GM19395 (cell line): Measurements from ENCODE around the gene AFF3.

Source experiments
- ATAC-seq: cut with Tn5 transposase; IDR thresholded peaks from one replicate; pipeline ENCODE4 v1.9.1; 2021; ENCODE audit warnings: mild to moderate bottlenecking, moderate library complexity; ENCODE audit not compliant: unreplicated experiment

AFF3 gene

DNA sequence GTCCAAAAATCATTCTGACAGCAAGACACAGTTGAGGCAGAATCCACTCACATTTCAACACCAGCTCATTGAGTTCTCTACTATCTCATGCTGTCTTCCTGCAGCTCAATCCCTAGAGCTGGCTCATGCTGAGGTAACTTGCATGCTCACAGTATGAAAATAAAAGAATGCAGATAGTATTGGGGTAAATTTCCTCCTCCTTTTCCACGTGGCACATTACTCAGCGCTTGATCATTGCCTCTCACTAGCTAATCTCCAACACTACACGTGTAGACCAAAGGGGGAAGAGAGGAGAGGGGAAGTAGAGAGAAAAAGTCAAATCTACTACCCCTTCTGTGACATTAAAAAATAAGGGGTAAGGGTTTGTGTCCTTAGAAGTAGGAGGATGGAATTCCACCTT, 300.6 kb downstream of the AFF3 start:
- ATAC-seq, result no peak

GRCh38 chr2:99840831-99841230, 301.6 kb downstream of the AFF3 start:
- ATAC-seq, result no peak

- ATAC-seq, result no peak
Measured at GRCh38 chr2:99836690-99837605, 305.4 kb downstream of the AFF3 start.

GRCh38 chr2:99834426-99834825, 308.0 kb downstream of the AFF3 start:
- no peak for ATAC-seq

DNA sequence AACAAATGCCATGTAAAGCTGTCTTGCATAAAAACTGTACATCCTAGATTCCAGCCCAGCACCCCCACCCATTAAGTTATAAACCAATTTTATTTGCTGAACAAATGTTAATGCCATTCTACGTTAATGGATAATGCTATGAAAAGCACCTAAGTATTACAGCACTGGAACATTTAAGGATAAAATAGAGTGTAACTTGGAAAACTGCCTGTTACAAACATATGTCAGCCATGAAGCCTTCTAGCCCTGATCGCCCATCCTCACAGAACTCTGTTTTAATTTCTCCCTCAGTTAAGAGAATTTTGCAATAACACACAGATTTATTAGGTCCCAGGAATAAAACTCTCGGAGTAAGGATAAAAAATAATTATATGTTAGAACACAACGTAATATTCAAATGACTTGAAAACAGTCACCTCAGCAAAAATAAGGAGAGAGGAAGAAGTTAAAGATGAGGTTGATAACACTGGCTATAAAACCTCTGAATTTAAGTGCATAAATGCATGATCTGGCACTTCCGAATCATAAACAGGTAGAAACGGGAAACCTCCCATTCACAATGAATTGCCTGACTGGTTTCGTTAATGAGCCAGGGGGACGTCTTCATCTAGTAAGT, 308.7 kb downstream of the AFF3 start:
- no peak for ATAC-seq

DNA sequence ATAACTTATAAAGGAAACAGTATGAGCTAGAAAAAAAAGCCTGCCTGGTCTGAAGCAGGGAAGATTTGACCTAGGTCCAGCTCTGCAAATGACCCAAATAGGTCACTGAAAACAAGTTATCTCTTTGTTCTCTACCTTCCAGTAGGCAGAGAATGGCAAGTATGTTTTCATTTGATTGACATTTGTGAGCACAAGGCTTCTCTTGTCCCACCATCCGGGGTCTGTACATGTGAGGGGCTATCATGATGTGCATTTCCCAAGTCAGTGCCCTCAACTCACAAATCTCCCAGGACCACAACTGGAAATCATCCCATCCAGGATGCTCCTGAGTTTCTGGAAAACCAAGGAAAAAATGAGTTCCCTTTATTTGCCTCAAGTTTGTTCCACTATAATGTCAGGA, 309.5 kb downstream of the AFF3 start:
- no peak for ATAC-seq

DNA sequence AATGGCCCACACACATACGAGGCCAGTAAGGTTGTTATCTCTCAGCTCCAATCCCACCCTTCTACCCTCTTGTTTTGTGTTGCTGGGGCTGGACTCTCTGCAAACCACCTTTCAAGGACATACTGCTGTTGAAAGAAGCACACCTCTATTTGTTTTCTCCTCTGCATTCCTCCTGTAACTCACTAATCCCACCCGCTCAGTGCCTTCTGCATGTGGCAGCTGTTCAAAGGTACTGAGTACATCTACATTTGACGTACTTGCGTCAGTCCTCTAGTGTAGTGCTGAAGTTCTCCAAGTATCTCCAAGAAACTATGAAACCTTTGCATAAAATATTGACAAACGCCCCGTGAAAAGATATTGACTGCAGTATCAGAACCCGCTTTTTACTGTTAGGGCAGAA, 310.6 kb downstream of the AFF3 start:
- ATAC-seq, result no peak

DNA sequence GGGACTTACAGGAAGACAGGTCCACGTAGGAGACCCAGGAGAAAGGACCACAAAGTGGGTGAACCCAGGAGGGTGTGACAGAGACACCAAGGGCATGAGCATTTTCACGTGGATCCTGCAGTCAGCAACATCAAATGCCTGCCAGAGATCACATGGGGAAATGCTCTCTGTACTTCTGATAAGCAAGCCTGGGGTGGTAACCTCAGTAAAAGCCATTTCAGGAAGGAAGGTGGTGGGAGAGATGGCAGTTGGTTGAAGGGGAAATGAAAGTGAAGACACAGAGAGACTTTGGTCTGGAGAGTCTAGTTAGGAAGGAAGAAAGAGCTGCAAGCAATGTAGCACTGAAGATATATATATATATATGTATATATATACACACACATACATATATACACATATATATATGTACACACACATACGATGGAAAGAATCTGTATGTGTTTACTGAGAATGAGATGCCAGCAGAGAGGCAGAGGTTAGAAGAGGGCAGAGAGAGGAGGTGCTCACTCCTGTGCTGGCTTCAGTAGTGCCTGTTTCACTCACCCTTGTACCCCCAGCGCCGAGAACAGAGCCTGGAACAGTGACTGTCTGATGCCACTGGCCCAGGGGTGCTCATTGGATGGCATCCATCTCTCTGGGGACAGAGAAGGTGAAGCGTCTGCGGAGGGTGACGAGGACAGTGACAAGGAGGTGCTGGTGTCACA, 314.9 kb downstream of the AFF3 start:
- no peak for ATAC-seq

DNA sequence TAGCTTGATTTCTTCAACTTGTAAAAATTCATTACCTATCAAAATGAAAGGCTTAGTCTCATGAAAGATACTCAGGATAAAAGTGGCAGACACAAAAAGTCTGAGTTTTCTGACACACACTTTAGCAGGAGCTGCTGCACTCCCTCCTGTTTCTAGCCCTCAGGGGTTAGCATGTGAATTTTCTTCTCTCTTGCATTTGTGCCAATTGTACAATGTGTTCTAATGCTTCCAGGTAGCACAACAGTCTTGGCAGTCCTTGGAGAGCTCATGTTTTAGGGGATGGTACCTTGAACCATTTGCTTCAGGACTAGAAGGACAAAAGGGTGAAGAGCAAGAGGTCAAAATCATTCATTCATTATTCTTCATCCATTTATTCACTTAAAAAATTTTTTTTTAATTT, 316.8 kb downstream of the AFF3 start:
- no peak for ATAC-seq

- no peak for ATAC-seq
Measured at GRCh38 chr2:99824758-99825157, 317.6 kb downstream of the AFF3 start.

DNA sequence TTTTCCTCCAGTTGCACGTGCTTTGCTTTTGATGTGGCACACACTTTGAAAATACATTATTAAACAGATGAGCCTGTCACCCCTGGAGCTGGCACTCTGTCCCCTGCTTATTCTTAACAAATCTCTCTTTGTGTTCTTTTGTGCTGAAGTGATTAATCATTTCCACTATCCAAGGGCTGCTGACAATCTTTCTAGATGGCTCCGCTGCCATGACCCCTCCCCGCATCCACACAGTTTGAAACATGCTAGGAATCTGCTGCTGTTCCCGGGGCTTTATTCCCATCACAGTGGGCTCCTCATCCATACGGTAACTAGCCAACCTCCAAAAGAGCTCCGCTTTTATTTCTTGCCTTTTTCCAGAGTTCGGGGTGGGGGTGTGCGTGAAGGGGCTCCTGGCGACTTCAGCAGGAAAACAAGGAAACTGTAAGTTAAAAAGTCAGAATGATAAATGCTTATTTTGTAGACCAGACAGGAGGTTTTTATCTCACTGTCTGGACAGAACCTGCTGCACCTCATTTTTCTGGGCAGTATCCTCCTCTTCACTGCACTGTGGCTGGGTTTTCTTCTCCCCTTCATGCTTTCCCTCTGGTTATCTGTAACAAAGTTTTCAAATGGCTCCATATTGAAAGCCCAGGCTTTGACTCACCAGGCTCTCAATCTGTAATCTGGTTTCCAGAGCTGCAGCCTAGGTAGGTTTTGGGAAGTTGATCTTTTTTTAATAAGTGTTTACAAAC, 319.7 kb downstream of the AFF3 start:
- no peak for ATAC-seq

DNA sequence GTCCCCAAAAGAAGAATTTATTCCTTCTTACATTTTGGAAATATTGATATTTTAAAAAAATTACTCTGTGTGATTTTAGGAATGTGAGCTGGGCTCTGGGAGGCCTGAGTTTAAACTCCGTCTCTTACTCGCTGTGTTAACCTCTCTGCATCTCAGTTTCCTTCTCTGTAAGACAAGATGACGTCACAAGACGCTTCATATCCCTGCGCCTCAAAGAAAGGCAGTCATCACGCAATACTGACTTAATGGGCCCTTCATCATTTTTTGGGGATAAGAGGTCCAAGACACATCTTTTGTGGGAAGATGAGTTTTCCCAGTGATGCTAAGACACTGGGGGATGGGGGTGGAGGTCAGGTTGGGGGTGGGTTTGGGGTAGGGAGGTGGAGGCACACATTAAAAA, 320.4 kb downstream of the AFF3 start:
- no peak for ATAC-seq

DNA sequence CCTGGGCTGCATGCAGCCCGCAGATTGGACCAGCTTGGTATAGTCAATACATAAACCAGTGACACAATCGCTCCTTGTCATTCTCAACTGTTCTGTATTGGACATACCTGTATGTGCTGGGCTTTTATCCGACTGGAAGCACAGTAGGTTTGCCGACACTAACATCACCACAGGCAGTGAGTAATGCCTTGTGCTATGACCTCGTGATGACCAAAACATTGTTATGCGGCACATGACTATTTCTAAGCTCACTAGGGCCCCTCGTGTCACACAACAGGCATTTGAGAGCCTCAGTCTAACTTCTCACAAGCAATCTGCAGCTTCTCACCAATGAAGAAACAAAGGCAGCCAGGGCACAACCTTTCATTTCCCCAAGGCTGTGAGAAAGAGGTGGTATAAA, 320.8 kb downstream of the AFF3 start:
- no peak for ATAC-seq

DNA sequence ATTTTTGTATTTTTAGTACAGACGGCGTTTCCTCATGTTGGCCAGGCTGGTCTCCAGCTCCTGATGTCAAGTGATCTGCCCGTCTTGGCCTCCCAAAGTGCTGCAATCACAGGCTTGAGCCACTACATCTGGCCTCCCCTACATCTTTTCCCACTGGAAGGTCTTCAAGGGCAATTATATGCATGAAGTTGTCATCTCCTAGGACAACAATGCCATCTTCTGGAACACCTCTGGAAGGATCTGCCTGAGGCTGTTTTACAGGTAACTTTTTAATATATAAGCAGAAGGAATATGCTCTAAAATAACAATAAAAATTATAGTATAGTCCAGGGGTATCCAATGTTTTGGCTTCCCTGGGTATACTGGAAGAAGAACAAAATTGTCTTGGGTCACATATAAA, 321.4 kb downstream of the AFF3 start:
- ATAC-seq, result no peak

- no peak for ATAC-seq
Measured at GRCh38 chr2:99819766-99820165, 322.6 kb downstream of the AFF3 start.

GRCh38 chr2:99818842-99819241, 323.5 kb downstream of the AFF3 start:
- ATAC-seq, result no peak

DNA sequence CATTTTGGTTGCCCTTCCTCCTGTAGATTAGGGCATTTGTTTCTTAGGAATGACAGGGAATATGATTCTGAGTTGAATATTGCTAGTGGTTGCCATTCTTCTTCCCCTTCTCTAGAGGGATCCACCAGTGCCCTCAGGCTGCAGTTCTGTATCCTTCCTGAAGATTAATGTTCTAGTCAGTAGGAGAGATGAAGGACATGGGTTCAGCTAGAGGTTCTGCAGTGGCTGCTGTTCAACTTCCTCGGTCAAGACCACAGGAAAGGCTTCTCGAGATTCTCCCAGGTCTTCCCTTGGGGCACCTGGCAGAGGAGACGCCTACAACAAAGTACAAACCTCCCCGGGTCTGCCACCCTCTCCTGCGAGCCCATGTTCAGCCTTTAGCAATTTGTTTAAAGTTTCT, 325.5 kb downstream of the AFF3 start:
- ATAC-seq, result no peak

DNA sequence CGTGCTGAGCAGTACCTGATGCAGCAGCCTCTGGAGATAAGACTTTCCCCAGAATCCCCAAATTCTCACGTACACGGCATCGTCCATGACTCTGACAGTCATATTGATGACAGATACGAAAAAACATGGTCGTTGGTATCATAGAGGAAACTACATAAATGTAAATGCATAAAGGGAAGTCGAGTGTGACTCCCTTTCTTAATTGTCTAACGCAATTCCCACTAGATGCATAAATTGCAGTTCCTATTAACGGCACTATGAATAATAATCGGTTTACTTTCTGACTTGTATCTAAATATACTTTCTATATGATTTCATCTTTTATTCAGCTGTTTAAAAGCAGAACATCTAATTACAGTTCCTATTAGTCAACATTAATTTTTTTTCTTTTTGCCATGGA, 330.0 kb downstream of the AFF3 start:
- no peak for ATAC-seq

GRCh38 chr2:99811544-99811943, 330.8 kb downstream of the AFF3 start:
- no peak for ATAC-seq

- ATAC-seq, result no peak
Measured at GRCh38 chr2:99810225-99810624, 332.2 kb downstream of the AFF3 start.

DNA sequence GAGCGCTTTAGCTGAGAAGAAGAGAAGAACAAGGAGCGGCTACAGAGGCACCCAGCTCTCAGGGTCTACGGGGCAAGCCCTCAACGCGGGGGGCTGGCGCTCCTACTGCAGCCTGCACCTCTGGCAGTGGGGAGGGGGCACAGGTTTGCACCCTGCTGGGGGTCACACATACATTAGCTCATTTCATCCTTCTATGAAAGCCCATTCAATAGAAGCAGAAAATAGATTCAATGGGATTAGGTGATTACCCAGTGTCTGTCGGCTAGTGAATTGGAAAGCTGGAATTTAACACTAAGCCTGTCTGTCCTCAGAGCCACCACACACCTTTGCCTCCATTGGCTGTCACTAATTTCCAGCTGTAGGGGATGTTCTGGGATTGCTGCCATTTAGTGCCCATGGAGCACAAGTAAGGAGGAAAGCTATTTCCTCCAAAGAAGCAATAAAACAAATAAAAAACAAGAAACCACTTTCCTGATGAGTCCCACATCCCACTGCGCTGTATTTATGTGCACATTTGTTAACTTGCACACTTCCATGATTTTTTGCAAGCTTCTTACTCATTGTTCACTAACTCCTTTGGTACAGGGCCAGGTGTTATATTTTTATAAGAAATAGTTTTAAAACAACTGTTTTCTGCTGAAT, 333.0 kb downstream of the AFF3 start:
- ATAC-seq, result no peak
